ENCODE results near the gene MPHOSPH8. TPM values are rescaled to one million over a fixed set of nuclear protein-coding genes. Genes with fewer than 3 reads are reported as not detected.
"Not testable (repeated sequence)": the region's sequence is repeated elsewhere in the genome, so short reads cannot be mapped to it uniquely, and the experiment has no call there.

MPHOSPH8 gene
- polyA plus RNA-seq, 1 donor, result 56.3 TPM

DNA sequence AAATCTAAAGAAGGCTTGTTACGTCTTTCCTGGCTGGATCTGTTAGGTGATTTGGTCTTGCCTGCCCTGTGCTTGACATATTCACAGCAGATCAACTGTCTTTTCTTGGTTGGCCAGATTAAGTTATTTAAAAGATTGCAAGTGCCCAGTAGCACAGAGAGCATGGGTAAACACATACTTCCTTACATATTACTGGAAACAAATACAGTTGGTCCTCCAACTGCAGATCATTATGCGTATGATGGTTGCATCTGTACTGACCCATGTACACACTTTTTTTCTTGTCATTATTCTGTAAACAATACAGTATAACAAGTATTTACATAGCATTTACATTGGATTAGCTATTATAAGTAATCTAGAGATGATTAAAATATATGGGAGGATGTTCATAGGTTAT, 9.2 kb upstream of the MPHOSPH8 start:
- Histone ChIP-seq H3K9me3 (ENCODE audit: control insufficient read depth, low read depth, low read length) (no peaks in the 10 kb centered on the region), H3K27ac (ENCODE audit: low read length) (no peak overlapping the region), H3K27me3 (ENCODE audit: control insufficient read depth, insufficient read depth, low read length) (no peaks in the 10 kb centered on the region), H3K36me3 (ENCODE audit: control insufficient read depth, insufficient read depth, low read length) (no peaks in the 10 kb centered on the region), H3K4me1 (ENCODE audit: control insufficient read depth, insufficient read depth, low read length) (no peaks in the 10 kb centered on the region), H3K4me3 (ENCODE audit: low read length) (no peak overlapping the region)
- WGBS (ENCODE audit: insufficient coverage, low lambda C conversion rate), result no CpG with 5 or more reads among the region's 2 CpGs
- no peak for DNase-seq

DNA sequence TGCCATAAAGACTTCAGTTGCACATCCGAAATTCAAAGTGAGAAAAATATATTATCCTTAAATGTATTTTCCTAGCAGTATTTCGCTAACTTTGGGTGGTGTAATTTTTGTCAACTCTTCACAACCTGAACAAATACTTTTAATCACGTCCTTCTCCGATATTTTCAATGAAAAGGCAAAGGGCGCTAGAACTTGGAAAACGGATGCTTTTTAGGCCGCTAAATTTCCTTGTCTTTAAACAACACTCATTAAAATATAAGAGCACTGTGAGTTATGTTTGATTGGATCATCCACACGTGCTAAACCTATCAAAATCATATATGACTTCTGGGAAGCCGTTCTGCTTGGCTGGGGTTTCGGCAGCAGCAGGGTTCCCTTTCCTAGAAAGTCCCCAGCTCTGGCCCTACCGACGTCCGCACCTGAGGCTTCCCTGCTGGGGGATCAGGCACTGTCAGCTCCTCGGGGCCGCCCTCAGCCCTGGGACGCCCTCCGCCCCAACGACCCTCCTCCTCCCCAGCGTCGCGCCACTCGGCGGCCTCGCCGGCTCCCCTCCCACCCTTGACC, 462 bp upstream of the MPHOSPH8 start:
- Histone ChIP-seq H3K36me3 (ENCODE audit: control insufficient read depth, insufficient read depth, low read length) (no peaks in the 10 kb centered on the region), H3K27ac (ENCODE audit: low read length) (peak overlapping the region; percentile 56), H3K27me3 (ENCODE audit: control insufficient read depth, insufficient read depth, low read length) (no peaks in the 10 kb centered on the region), H3K9me3 (ENCODE audit: control insufficient read depth, low read depth, low read length) (no peaks in the 10 kb centered on the region), H3K4me1 (ENCODE audit: control insufficient read depth, insufficient read depth, low read length) (peaks cover 5% of the 10 kb centered on the region), H3K4me3 (ENCODE audit: low read length) (peak overlapping the region; percentile 62)
- WGBS (ENCODE audit: insufficient coverage, low lambda C conversion rate), result 84% methylated on average over 3 of the region's 25 CpGs
- no peak for DNase-seq

DNA sequence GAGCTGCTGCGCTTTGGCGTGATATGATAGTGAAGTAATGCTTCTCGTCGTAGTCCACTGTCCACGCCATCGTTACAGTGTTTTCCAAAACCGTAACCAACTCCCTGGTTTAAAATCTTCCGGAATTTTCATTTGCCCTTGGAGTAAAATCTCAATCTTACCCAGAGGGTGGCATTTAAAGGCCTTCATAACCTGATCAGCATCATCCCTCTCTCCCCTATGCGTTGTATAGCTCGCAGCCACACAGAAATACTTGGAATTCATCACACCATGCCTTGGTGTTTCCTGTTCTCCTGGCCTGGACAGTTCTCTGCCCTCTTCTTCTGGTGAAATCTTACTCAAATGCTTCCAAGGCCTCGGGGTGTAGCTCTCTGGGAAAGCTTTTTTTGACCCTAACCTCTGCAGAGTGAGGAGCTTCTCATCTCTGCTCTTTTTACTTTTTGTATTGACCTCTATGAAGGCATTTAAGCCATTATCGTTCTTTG, 839 bp downstream of the MPHOSPH8 start:
- Histone ChIP-seq H3K4me3 (ENCODE audit: low read length) (peak overlapping the region; percentile 62), H3K36me3 (ENCODE audit: control insufficient read depth, insufficient read depth, low read length) (no peaks in the 10 kb centered on the region), H3K9me3 (ENCODE audit: control insufficient read depth, low read depth, low read length) (no peaks in the 10 kb centered on the region), H3K27me3 (ENCODE audit: control insufficient read depth, insufficient read depth, low read length) (no peaks in the 10 kb centered on the region), H3K27ac (ENCODE audit: low read length) (peak overlapping the region; percentile 84), H3K4me1 (ENCODE audit: control insufficient read depth, insufficient read depth, low read length) (peaks cover 5% of the 10 kb centered on the region)
- WGBS (ENCODE audit: insufficient coverage, low lambda C conversion rate), result 0% methylated on average over 1 of the region's 12 CpGs
- DNase-seq, result no peak

DNA sequence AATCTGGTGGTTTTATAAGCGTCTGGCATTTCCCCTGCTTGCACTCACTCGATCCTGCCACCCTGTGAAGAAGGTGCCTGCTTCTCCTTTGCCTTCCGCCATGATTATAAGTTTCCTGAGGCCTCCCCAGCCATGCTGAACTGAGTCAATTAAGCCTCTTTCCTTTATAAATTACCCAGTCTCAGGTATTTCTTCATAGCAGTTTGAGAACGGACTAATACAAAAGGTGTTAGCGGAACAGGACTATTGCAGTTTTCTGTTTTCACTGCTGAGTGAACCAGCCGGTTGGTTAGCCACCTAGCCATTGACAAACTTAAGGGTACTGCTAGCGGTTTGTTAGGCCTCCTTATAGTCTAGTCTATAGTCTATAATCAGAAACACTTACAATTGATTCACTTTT, 2.5 kb downstream of the MPHOSPH8 start:
- not testable (repeated sequence) for H3K9me3 ChIP-seq (ENCODE audit: control insufficient read depth, low read depth, low read length); H3K27me3 ChIP-seq (ENCODE audit: control insufficient read depth, insufficient read depth, low read length); DNase-seq; H3K4me3 ChIP-seq (ENCODE audit: low read length); H3K36me3 ChIP-seq (ENCODE audit: control insufficient read depth, insufficient read depth, low read length); H3K4me1 ChIP-seq (ENCODE audit: control insufficient read depth, insufficient read depth, low read length); H3K27ac ChIP-seq (ENCODE audit: low read length)
- 94% methylated on average over 3 of the region's 7 CpGs for WGBS (ENCODE audit: insufficient coverage, low lambda C conversion rate)

DNA sequence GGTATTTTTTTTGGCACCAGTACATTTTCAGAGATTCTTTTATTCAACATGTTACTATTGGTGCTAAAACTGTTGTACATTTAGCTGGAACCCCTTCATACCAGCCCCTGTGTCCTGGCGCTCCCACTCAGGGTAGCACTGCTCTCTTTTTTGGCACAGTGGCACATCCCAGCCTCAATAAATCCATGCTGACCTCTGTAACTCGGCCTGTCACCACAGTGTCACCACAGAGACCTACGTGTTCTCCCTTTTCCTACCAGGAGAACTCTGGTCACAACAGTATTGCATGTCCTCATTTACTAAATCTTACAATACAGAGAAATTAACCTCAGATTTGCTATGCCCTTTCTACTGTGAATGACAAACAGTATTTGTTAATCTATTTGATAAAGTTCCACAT, 10.2 kb downstream of the MPHOSPH8 start:
- no peak overlapping the region for H3K4me3 ChIP-seq (ENCODE audit: low read length)
- no peaks in the 10 kb centered on the region for H3K4me1 ChIP-seq (ENCODE audit: control insufficient read depth, insufficient read depth, low read length)
- no peak for DNase-seq
- H3K9me3 ChIP-seq (ENCODE audit: control insufficient read depth, low read depth, low read length), result no peaks in the 10 kb centered on the region
- no peak overlapping the region for H3K27ac ChIP-seq (ENCODE audit: low read length)
- no peaks in the 10 kb centered on the region for H3K27me3 ChIP-seq (ENCODE audit: control insufficient read depth, insufficient read depth, low read length)
- H3K36me3 ChIP-seq (ENCODE audit: control insufficient read depth, insufficient read depth, low read length), result peaks cover 40% of the 10 kb centered on the region
- WGBS (ENCODE audit: insufficient coverage, low lambda C conversion rate), result no CpG with 5 or more reads among the region's 3 CpGs

DNA sequence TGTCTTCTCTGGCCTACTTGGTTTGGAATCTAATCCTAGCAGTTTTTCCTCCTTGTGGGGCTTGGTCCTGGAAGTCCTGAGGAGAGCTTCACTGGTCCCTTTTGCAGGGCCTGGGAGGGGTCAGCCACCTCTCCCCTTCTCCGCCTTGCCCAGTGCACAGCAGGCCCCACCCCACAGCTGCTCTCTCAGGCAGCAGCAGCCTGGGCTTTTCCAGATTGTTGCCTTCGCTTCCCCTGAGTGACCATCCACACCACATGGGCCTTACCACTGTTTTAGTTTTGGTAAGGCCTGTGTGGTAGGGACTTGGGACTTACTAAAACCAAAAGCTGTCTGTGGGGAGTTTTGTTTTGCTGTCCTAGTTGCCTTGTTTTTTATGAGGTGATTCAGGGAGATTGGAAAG, 11.5 kb downstream of the MPHOSPH8 start:
- no peaks in the 10 kb centered on the region for H3K9me3 ChIP-seq (ENCODE audit: control insufficient read depth, low read depth, low read length)
- H3K36me3 ChIP-seq (ENCODE audit: control insufficient read depth, insufficient read depth, low read length), result peaks cover 49% of the 10 kb centered on the region
- WGBS (ENCODE audit: insufficient coverage, low lambda C conversion rate), result no CpG with 5 or more reads among the region's 2 CpGs
- H3K4me3 ChIP-seq (ENCODE audit: low read length), result no peak overlapping the region
- H3K4me1 ChIP-seq (ENCODE audit: control insufficient read depth, insufficient read depth, low read length), result no peaks in the 10 kb centered on the region
- no peak overlapping the region for H3K27ac ChIP-seq (ENCODE audit: low read length)
- no peak for DNase-seq
- H3K27me3 ChIP-seq (ENCODE audit: control insufficient read depth, insufficient read depth, low read length), result no peaks in the 10 kb centered on the region

DNA sequence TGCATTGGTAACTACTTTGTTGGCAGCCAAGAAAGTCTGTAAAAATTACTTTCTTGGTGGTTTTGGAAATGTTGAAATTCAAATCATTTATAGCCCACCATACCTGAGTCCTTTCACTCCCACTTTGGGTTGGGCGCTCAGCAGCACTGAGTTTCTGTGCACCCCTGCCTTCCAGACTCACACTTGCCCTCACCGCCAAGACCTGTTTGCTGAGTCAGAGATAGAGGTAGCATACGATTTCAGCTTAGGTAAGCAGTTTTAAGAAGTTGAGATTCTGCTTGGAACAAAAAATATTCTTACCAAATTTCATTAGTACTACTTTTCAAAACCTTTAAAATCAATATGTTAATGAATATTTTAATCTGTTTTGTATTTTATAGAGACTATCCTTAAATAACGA, 12.6 kb downstream of the MPHOSPH8 start:
- WGBS (ENCODE audit: insufficient coverage, low lambda C conversion rate), result no CpG with 5 or more reads among the region's 4 CpGs
- DNase-seq, result no peak
- Histone ChIP-seq H3K9me3 (ENCODE audit: control insufficient read depth, low read depth, low read length) (no peaks in the 10 kb centered on the region), H3K27ac (ENCODE audit: low read length) (no peak overlapping the region), H3K27me3 (ENCODE audit: control insufficient read depth, insufficient read depth, low read length) (no peaks in the 10 kb centered on the region), H3K4me3 (ENCODE audit: low read length) (no peak overlapping the region), H3K4me1 (ENCODE audit: control insufficient read depth, insufficient read depth, low read length) (no peaks in the 10 kb centered on the region), H3K36me3 (ENCODE audit: control insufficient read depth, insufficient read depth, low read length) (peaks cover 56% of the 10 kb centered on the region)

DNA sequence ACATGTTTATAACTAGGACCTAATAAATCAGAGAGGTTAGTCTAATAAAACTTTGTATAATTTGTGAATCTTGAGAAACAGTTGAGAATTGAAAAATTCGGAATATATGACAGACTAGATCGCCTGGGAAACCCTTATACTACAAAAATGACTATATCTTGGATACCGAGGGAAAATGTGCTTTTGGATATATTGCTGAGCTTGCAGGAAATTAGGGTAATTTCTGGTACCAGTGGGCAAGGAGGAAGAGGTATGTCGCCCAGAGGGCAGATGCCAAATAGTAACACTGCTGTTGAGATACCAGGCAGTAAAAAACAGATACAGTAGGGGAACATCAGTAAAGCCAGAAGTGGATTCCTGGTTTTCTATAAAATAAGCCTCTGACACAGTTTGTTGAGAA, 17.3 kb downstream of the MPHOSPH8 start:
- Histone ChIP-seq H3K36me3 (ENCODE audit: control insufficient read depth, insufficient read depth, low read length) (peaks cover 50% of the 10 kb centered on the region), H3K4me1 (ENCODE audit: control insufficient read depth, insufficient read depth, low read length) (no peaks in the 10 kb centered on the region), H3K27ac (ENCODE audit: low read length) (no peak overlapping the region), H3K27me3 (ENCODE audit: control insufficient read depth, insufficient read depth, low read length) (no peaks in the 10 kb centered on the region), H3K9me3 (ENCODE audit: control insufficient read depth, low read depth, low read length) (no peaks in the 10 kb centered on the region), H3K4me3 (ENCODE audit: low read length) (no peak overlapping the region)
- no peak for DNase-seq
- 100% methylated on average over 1 of the region's 4 CpGs for WGBS (ENCODE audit: insufficient coverage, low lambda C conversion rate)

DNA sequence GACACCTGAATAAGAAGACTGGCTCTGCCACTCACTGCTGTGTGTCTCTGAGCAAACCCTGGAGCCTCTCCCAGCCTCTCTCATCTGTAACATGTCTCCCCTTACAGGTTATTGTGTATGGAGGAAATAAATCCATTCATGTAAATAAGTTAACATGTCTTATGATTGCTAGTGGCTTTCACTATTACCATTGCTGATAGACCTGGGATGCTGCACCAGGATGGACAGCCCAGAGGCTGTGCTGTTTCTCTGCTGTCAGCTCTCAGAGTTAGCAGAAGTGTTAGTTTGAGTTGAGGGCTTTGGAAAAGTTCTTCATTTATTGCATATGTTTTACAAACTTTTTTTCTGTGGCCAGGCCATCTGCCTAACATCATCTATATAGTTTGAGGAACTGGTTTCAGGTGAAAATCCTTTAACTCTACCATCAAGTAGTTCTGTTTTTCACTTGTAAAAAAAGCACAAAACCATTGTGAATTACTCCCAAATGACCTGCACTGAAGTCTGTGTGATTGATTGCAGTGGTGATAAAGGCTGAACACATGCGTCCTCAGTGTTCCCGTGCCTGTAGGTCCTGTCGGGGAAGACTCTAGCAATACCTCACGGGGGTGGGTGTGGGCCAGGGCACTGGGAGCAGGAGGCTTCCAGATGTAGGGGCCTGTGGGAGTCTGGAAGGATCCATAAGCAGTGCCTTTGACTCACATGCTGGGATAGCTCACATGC, 24.6 kb downstream of the MPHOSPH8 start:
- no peak for DNase-seq

DNA sequence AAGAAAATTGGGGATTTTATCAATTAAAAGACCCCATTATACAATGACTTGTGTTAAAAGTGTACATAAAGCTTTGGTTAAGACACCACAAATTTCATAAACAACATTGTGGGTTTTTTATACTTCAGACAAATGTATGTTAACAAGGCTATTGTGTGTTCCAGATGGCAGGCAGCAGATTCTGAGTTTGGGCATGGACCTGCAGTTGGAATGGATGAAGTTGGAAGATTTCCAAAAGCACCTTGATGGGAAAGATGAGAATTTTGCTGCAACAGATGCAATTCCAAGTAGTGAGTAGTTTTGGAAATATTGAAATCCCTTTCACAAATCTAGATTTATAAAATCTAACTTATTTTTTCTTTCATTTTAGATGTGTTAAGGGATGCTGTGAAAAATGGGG, 25.4 kb downstream of the MPHOSPH8 start:
- DNase-seq, result no peak
- Histone ChIP-seq H3K4me1 (ENCODE audit: control insufficient read depth, insufficient read depth, low read length) (no peaks in the 10 kb centered on the region), H3K36me3 (ENCODE audit: control insufficient read depth, insufficient read depth, low read length) (peaks cover 43% of the 10 kb centered on the region), H3K27ac (ENCODE audit: low read length) (no peak overlapping the region), H3K4me3 (ENCODE audit: low read length) (no peak overlapping the region), H3K9me3 (ENCODE audit: control insufficient read depth, low read depth, low read length) (no peaks in the 10 kb centered on the region), H3K27me3 (ENCODE audit: control insufficient read depth, insufficient read depth, low read length) (no peaks in the 10 kb centered on the region)

More for the DNA sequence above, 24.6 kb downstream of the MPHOSPH8 start:
- no CpG with 5 or more reads among the region's 4 CpGs for WGBS (ENCODE audit: insufficient coverage, low lambda C conversion rate)
- H3K4me3 ChIP-seq (ENCODE audit: low read length), result no peak overlapping the region
- no peaks in the 10 kb centered on the region for H3K4me1 ChIP-seq (ENCODE audit: control insufficient read depth, insufficient read depth, low read length)
- no peak overlapping the region for H3K27ac ChIP-seq (ENCODE audit: low read length)
- no peaks in the 10 kb centered on the region for H3K27me3 ChIP-seq (ENCODE audit: control insufficient read depth, insufficient read depth, low read length)
- no peaks in the 10 kb centered on the region for H3K9me3 ChIP-seq (ENCODE audit: control insufficient read depth, low read depth, low read length)
- H3K36me3 ChIP-seq (ENCODE audit: control insufficient read depth, insufficient read depth, low read length), result peaks cover 35% of the 10 kb centered on the region

DNA sequence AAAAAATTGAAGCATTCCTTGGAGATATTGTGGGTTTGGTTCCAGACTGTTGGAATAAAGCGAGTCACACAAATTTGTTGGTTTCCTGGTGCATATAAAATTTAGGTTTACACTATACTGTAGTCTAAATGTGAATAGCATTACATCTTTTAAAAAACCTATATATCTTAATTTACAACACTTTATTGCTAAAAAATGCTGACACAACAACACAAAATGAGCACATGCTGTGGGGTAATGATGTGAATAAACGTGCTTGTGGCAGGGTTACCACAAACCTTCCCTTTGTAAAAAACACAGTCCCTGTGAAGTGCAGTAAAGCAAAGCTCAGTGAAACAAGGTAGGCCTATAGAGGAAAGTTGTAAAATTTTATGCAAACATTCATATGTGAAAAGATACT, 27.7 kb downstream of the MPHOSPH8 start:
- Histone ChIP-seq H3K27me3 (ENCODE audit: control insufficient read depth, insufficient read depth, low read length) (no peaks in the 10 kb centered on the region), H3K36me3 (ENCODE audit: control insufficient read depth, insufficient read depth, low read length) (peaks cover 58% of the 10 kb centered on the region), H3K4me3 (ENCODE audit: low read length) (no peak overlapping the region), H3K9me3 (ENCODE audit: control insufficient read depth, low read depth, low read length) (no peaks in the 10 kb centered on the region), H3K4me1 (ENCODE audit: control insufficient read depth, insufficient read depth, low read length) (no peaks in the 10 kb centered on the region), H3K27ac (ENCODE audit: low read length) (no peak overlapping the region)
- no peak for DNase-seq
- 100% methylated on average over 2 of the region's 2 CpGs for WGBS (ENCODE audit: insufficient coverage, low lambda C conversion rate)

Measured in large intestine (tissue), 3 donors.